OCI-LY7 (cell line): Measurements from ENCODE around the gene ANKRD39. TPM values are rescaled to one million over a fixed set of nuclear protein-coding genes. Genes with fewer than 3 reads are reported as not detected.
A peak's percentile ranks its signal among the peaks of the same experiment; 100 is the strongest.

Source experiments
- BruUV-seq: library from RNA; stranded (reverse); fragments of 400-500 nt; replicated peaks from 2 replicates; lab custom pipeline; 2021; lab: Mats Ljungman, UMichigan
- CTCF ChIA-PET: fragments of 300-600 bp; sonication (Branson Sonifier 250); formaldehyde crosslinking; loops from one replicate; lab custom pipeline; 2022; ENCODE audit warnings: antibody characterized with exemption; ENCODE audit not compliant: unreplicated experiment; lab: Charles Lee
- POLR2A ChIA-PET: fragments of 300-600 bp; sonication (Branson Sonifier 250); formaldehyde crosslinking; loops from one replicate; lab custom pipeline; 2022; ENCODE audit warnings: antibody characterized with exemption; lab: Charles Lee
- DNase-seq: peaks from one replicate; pipeline ENCODE4 v3.0.0-alpha.2; 2015; ENCODE audit warnings: low spot score
- H2AFZ ChIP-seq: fragments of 200-600 bp; sonication (generic), shearing (Covaris generic); 2 replicates; pipeline ENCODE4 v1.6.1; 2014; ENCODE audit warnings: mild to moderate bottlenecking, antibody characterized with exemption, low read length, moderate library complexity
- H3K27ac ChIP-seq: fragments of 200-600 bp; sonication (generic); 2 replicates; pipeline ENCODE4 v1.5.1; 2014; ENCODE audit warnings: mixed run types, low read depth, mild to moderate bottlenecking, moderate library complexity, low read length, inconsistent platforms; ENCODE audit not compliant: poor library complexity, severe bottlenecking
- H3K36me3 ChIP-seq: fragments of 200-600 bp; sonication (generic); 2 replicates; pipeline ENCODE4 v1.6.1; 2014; ENCODE audit warnings: mild to moderate bottlenecking, antibody characterized with exemption, low read length, moderate library complexity, mixed read lengths; ENCODE audit not compliant: insufficient read depth
- H3K4me1 ChIP-seq: fragments of 200-600 bp; sonication (generic); 2 replicates; pipeline ENCODE4 v1.5.1; 2014; ENCODE audit warnings: mild to moderate bottlenecking, low read length; ENCODE audit not compliant: insufficient read depth, poor library complexity, severe bottlenecking
- H3K4me2 ChIP-seq: fragments of 200-600 bp; sonication (generic); 2 replicates; pipeline ENCODE4 v1.6.1; 2014; ENCODE audit warnings: mild to moderate bottlenecking, low read length
- H3K4me3 ChIP-seq: fragments of 200-600 bp; sonication (generic); 2 replicates; pipeline ENCODE4 v1.5.1; 2014; ENCODE audit warnings: mild to moderate bottlenecking, low read depth, low read length; ENCODE audit not compliant: poor library complexity, severe bottlenecking
- H3K79me2 ChIP-seq: fragments of 200-600 bp; sonication (generic); 2 replicates; pipeline ENCODE4 v1.6.1; 2016; ENCODE audit warnings: low read depth, mild to moderate bottlenecking, low read length, moderate library complexity, mixed read lengths; ENCODE audit not compliant: insufficient read depth
- H3K9me2 ChIP-seq: fragments of 200-600 bp; sonication (generic); 2 replicates; pipeline ENCODE4 v1.6.1; 2016; ENCODE audit warnings: mild to moderate bottlenecking, low read length, mixed read lengths; ENCODE audit not compliant: insufficient read depth
- H3K9me3 ChIP-seq: fragments of 200-600 bp; sonication (generic); 2 replicates; pipeline ENCODE4 v1.6.1; 2014; ENCODE audit warnings: mild to moderate bottlenecking, mixed run types, low read length, mixed read lengths
- H4K20me1 ChIP-seq: fragments of 200-600 bp; sonication (generic); 2 replicates; pipeline ENCODE4 v1.6.1; 2014; ENCODE audit warnings: mild to moderate bottlenecking, antibody characterized with exemption, low read length, moderate library complexity, mixed read lengths; ENCODE audit not compliant: insufficient read depth
- EZH2phosphoT487 ChIP-seq: fragments of 200-600 bp; sonication (generic); IDR thresholded peaks from 2 replicates; pipeline ENCODE4 v1.6.1; 2018; ENCODE audit warnings: low read depth, borderline replicate concordance, mild to moderate bottlenecking, mixed run types, antibody characterized with exemption, low read length, moderate library complexity, mixed read lengths
- intact Hi-C: fragments of 100-400 bp; cut with micrococcal nuclease; formaldehyde crosslinking; loops from one replicate; pipeline ENCODE4 v1.10.0; 2022; ENCODE audit not compliant: unreplicated experiment
- total RNA-seq, 2 experiments: library from RNA; depleted of rRNA in 1 of 2; stranded (reverse); fragments of >200 nt in 1 of 2; shearing (Covaris generic) in 1 of 2; gene quantifications; 2 replicates each; pipeline ENCODE4 v1.2.3, GENCODE V29; 2014 to 2022
- TF ChIP-seq, protein P1 (sequence below): fragments of 200-600 bp; sonication (generic); conservative IDR thresholded peaks from 2 replicates; pipeline ENCODE4 v1.5.1; 2014; ENCODE audit warnings: mild to moderate bottlenecking, antibody characterized with exemption, low read length, moderate library complexity, mixed read lengths

The ANKRD39 gene
- total RNA-seq, 2 experiments from 2014 or later: 22.2 to 24.1 TPM

DNA sequence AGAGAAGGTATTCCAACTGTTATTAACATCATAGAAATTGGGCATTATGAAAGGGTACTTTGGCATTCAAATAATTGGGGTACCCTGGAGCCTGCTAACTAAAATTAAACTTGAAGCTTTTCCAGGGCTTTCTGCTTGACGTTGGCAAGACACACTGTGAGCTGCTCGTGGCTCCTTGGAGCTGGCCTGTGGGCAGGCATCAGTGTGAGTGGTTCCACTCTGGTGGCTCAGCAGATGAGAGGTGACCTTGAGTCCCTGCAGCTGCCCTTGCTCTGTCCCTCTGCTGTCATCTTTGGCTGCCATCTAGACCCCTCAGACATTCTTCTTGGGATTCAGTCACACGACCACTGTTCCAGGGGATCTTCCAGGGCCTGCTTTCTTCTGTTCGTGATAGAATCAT, 35.0 kb downstream of the ANKRD39 start:
- Histone ChIP-seq H3K9me2 (no peaks in the 10 kb centered on the region), H3K27ac (no peak overlapping the region), H3K4me2 (no peak overlapping the region), H3K4me3 (no peak overlapping the region), H3K4me1 (peaks cover 30% of the 10 kb centered on the region), H3K36me3 (peaks cover 63% of the 10 kb centered on the region; the same call in 1 of the 2 replicates), H3K79me2 (peaks cover 16% of the 10 kb centered on the region; the same call in 1 of the 2 replicates), H2AFZ (no peak overlapping the region), H3K9me3 (no peaks in the 10 kb centered on the region), H4K20me1 (peaks cover 8% of the 10 kb centered on the region)
- DNase-seq: no peak
- no TSS peak for BruUV-seq
- TF ChIP-seq, protein P1, sequence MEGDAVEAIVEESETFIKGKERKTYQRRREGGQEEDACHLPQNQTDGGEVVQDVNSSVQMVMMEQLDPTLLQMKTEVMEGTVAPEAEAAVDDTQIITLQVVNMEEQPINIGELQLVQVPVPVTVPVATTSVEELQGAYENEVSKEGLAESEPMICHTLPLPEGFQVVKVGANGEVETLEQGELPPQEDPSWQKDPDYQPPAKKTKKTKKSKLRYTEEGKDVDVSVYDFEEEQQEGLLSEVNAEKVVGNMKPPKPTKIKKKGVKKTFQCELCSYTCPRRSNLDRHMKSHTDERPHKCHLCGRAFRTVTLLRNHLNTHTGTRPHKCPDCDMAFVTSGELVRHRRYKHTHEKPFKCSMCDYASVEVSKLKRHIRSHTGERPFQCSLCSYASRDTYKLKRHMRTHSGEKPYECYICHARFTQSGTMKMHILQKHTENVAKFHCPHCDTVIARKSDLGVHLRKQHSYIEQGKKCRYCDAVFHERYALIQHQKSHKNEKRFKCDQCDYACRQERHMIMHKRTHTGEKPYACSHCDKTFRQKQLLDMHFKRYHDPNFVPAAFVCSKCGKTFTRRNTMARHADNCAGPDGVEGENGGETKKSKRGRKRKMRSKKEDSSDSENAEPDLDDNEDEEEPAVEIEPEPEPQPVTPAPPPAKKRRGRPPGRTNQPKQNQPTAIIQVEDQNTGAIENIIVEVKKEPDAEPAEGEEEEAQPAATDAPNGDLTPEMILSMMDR: no peak
- no peak for TF ChIP-seq EZH2phosphoT487
- ChIA-PET CTCF (no interaction called here), POLR2A (no interaction called here)
- intact Hi-C loops: no loop called here

DNA sequence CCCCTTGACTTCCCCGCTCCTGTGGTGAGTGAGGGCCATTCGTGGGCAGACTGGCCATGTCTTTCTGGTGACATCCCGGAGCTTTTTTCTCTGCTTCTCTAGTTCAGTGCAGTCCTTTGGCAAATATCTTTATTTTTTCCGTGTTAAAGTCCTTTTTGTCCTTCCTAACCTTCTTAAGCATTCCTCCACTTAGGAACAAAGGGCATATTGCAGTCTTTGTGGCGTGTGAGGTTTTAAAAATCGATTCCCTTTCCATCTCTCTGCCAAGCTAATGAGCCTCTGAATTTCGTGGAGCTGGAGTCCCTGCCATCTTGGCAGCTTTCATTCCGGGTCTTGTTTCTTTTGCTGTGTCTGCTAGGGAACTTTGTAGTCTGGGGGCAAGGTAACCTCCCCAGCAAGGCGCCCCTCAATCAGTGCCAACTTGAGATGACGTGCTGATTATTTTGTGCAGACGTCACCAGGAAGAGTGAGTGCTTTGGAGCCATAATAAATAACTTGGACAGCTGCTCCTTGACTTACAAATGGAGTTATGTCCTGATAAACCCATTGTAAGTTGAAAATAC, 36.6 kb downstream of the ANKRD39 start:
- H2AFZ ChIP-seq: no peak overlapping the region
- BruUV-seq: no TSS peak
- ChIA-PET POLR2A (interaction anchor here (0.7 to 1.3 kb wide), 2 partner anchors 15 to 22 kb away, joined by 3 read pairs; no protein-coding TSS in a partner anchor), CTCF (no interaction called here)
- H3K9me2 ChIP-seq: no peaks in the 10 kb centered on the region
- peaks cover 39% of the 10 kb centered on the region for H3K4me1 ChIP-seq
- peaks cover 25% of the 10 kb centered on the region; the same call in 1 of the 2 replicates for H3K79me2 ChIP-seq
- peak overlapping the region; percentile 31; the same call in 1 of the 2 replicates for H3K4me2 ChIP-seq
- peaks cover 53% of the 10 kb centered on the region; the same call in 1 of the 2 replicates for H3K36me3 ChIP-seq
- intact Hi-C loops: no loop called here
- no peaks in the 10 kb centered on the region for H3K9me3 ChIP-seq
- peaks cover 16% of the 10 kb centered on the region for H4K20me1 ChIP-seq
- TF ChIP-seq, protein P1: no peak
- no peak for TF ChIP-seq EZH2phosphoT487
- no peak overlapping the region for H3K4me3 ChIP-seq
- no peak for DNase-seq
- H3K27ac ChIP-seq: no peak overlapping the region
